GM23248 (cell line): ENCODE data around the gene TMTC4. TPM values are rescaled to one million over a fixed set of nuclear protein-coding genes. Genes with fewer than 3 reads are reported as not detected.

Source experiments
- DNase-seq: peaks from one replicate; pipeline ENCODE4 v3.0.0-alpha.2; 2015
- H2AFZ ChIP-seq: fragments of 200-600 bp; sonication (generic); 2 replicates; pipeline ENCODE4 v1.6.1; 2016; ENCODE audit warnings: antibody characterized with exemption
- H3F3A ChIP-seq: fragments of 200-600 bp; sonication (generic); 2 replicates; pipeline ENCODE4 v1.6.1; 2016; ENCODE audit warnings: mild to moderate bottlenecking, antibody characterized with exemption, mixed run types; ENCODE audit not compliant: insufficient read depth
- H3K27ac ChIP-seq: fragments of 200-600 bp; sonication (generic); 2 replicates; pipeline ENCODE4 v1.5.1; 2016; ENCODE audit warnings: mild to moderate bottlenecking
- H3K27me3 ChIP-seq: fragments of 200-600 bp; sonication (generic); replicated peaks from 2 replicates; pipeline ENCODE4 v1.6.1; 2016; ENCODE audit warnings: mild to moderate bottlenecking; ENCODE audit not compliant: insufficient read depth
- H3K36me3 ChIP-seq: fragments of 200-600 bp; sonication (generic); 2 replicates; pipeline ENCODE4 v1.6.1; 2016; ENCODE audit warnings: low read depth, mild to moderate bottlenecking
- H3K4me1 ChIP-seq: fragments of 200-600 bp; sonication (generic); 2 replicates; pipeline ENCODE4 v1.6.1; 2016; ENCODE audit warnings: mild to moderate bottlenecking; ENCODE audit not compliant: insufficient read depth
- H3K4me2 ChIP-seq: fragments of 200-600 bp; sonication (generic); one replicate; pipeline ENCODE4 v1.6.1; 2016; ENCODE audit warnings: mild to moderate bottlenecking; ENCODE audit not compliant: unreplicated experiment
- H3K4me3 ChIP-seq: fragments of 200-600 bp; sonication (generic); 2 replicates; pipeline ENCODE4 v1.5.1; 2016; ENCODE audit warnings: mild to moderate bottlenecking
- H3K79me2 ChIP-seq: fragments of 200-600 bp; sonication (generic); 2 replicates; pipeline ENCODE4 v1.6.1; 2016; ENCODE audit warnings: mild to moderate bottlenecking; ENCODE audit not compliant: insufficient read depth
- H3K9ac ChIP-seq: fragments of 200-600 bp; sonication (generic); 2 replicates; pipeline ENCODE4 v1.6.1; 2016; ENCODE audit warnings: mild to moderate bottlenecking
- H3K9me2 ChIP-seq: fragments of 200-600 bp; sonication (generic); 2 replicates; pipeline ENCODE4 v1.6.1; 2016; ENCODE audit warnings: mixed run types, mild to moderate bottlenecking, moderate library complexity; ENCODE audit not compliant: insufficient read depth
- H3K9me3 ChIP-seq: fragments of 200-600 bp; sonication (generic); one replicate; pipeline ENCODE4 v1.6.1; 2017; ENCODE audit warnings: low read depth
- H4K20me1 ChIP-seq: fragments of 200-600 bp; sonication (generic); 2 replicates; pipeline ENCODE4 v1.6.0; 2016; ENCODE audit not compliant: insufficient read depth
- EZH2 ChIP-seq: fragments of 200-600 bp; sonication (generic); IDR thresholded peaks from 2 replicates; pipeline ENCODE4 v1.6.1; 2018; ENCODE audit warnings: antibody characterized with exemption, mild to moderate bottlenecking; ENCODE audit not compliant: insufficient read depth, poor library complexity, severe bottlenecking
- EZH2phosphoT487 ChIP-seq: fragments of 200-600 bp; sonication (generic); IDR thresholded peaks from 2 replicates; pipeline ENCODE4 v1.6.1; 2018; ENCODE audit warnings: antibody characterized with exemption, moderate library complexity, mild to moderate bottlenecking, low read depth; ENCODE audit not compliant: insufficient read depth
- WGBS, 2 experiments: methylation state at CpG; one replicate each; pipeline ENCODE4 v1.1.6; 2015 to 2017; ENCODE audit warnings: low lambda C conversion rate in 2 of 2, low coverage in 1 of 2; ENCODE audit errors: missing lambda C conversion rate in 2 of 2; 5-methylcytosine and 5-hydroxymethylcytosine counted together
- in situ Hi-C: fragments of 300-500 bp; cut with MboI; formaldehyde crosslinking; loops from 2 replicates; pipeline ENCODE4 v1.15.0; 2020
- polyA plus RNA-seq: library from polyadenylated mRNA; unstranded; fragments of >200 nt; fragmentation: Nextera tagmentation; extraction: Ambion mirVana; gene quantifications from 2 replicates; pipeline ENCODE4 v1.2.1, GENCODE V29; 2016
- total RNA-seq: library from RNA; depleted of rRNA; stranded (reverse); fragments of >200 nt; shearing (Covaris generic); gene quantifications from 2 replicates; pipeline ENCODE4 v1.2.3, GENCODE V29; 2014

The TMTC4 gene
- total and polyA plus RNA-seq, 2 experiments from 2014 or later, result 1.9 to 3.8 TPM

- Histone ChIP-seq H3F3A (no peaks in the 10 kb centered on the region), H3K9ac (no peak overlapping the region), H4K20me1 (no peaks in the 10 kb centered on the region), H2AFZ (no peak overlapping the region), H3K9me2 (no peaks in the 10 kb centered on the region), H3K36me3 (no peaks in the 10 kb centered on the region), H3K4me2 (no peak overlapping the region), H3K4me1 (no peaks in the 10 kb centered on the region), H3K9me3 (no peaks in the 10 kb centered on the region), H3K4me3 (no peak overlapping the region), H3K27me3 (no peaks in the 10 kb centered on the region), H3K79me2 (no peaks in the 10 kb centered on the region), H3K27ac (no peak overlapping the region)
- DNase-seq, result no peak
- WGBS, 2 experiments, result 92 to 93% methylated on average over 3 of the region's 3 CpGs
- in situ Hi-C loops, result no loop called here
- TF ChIP-seq EZH2phosphoT487 (no peak), EZH2 (no peak)
Measured at GRCh38 chr13:100608489-100608888, 66.1 kb downstream of the TMTC4 start.

- no peaks in the 10 kb centered on the region for H4K20me1 ChIP-seq
- H3F3A ChIP-seq, result no peaks in the 10 kb centered on the region
- no peak overlapping the region for H2AFZ ChIP-seq
- no peak overlapping the region for H3K4me2 ChIP-seq
- in situ Hi-C loops, result no loop called here
- no peaks in the 10 kb centered on the region for H3K4me1 ChIP-seq
- no peak for DNase-seq
- H3K9me3 ChIP-seq, result no peaks in the 10 kb centered on the region
- H3K9ac ChIP-seq, result no peak overlapping the region
- H3K4me3 ChIP-seq, result no peak overlapping the region
- 72 to 76% methylated on average over 5 of the region's 5 CpGs for WGBS, 2 experiments
- no peaks in the 10 kb centered on the region for H3K79me2 ChIP-seq
- TF ChIP-seq EZH2phosphoT487, result no peak
- TF ChIP-seq EZH2, result no peak
- H3K36me3 ChIP-seq, result no peaks in the 10 kb centered on the region
- no peaks in the 10 kb centered on the region for H3K27me3 ChIP-seq
- no peak overlapping the region for H3K27ac ChIP-seq
- H3K9me2 ChIP-seq, result no peaks in the 10 kb centered on the region
Measured at GRCh38 chr13:100604918-100605710, 69.5 kb downstream of the TMTC4 start.

GRCh38 chr13:100602493-100603111 is 72.0 kb downstream of the TMTC4 start:
- no peaks in the 10 kb centered on the region for H3K79me2 ChIP-seq
- no peak overlapping the region for H3K4me2 ChIP-seq
- H3K27ac ChIP-seq, result no peak overlapping the region
- H3K4me3 ChIP-seq, result no peak overlapping the region
- no peaks in the 10 kb centered on the region for H3F3A ChIP-seq
- H3K9me3 ChIP-seq, result no peaks in the 10 kb centered on the region
- H2AFZ ChIP-seq, result no peak overlapping the region
- in situ Hi-C loops, result no loop called here
- DNase-seq, result no peak
- H4K20me1 ChIP-seq, result no peaks in the 10 kb centered on the region
- no peaks in the 10 kb centered on the region for H3K36me3 ChIP-seq
- H3K27me3 ChIP-seq, result no peaks in the 10 kb centered on the region
- TF ChIP-seq EZH2phosphoT487, result no peak
- TF ChIP-seq EZH2, result no peak
- WGBS, 2 experiments, result 37% methylated on average over 8 of the region's 8 CpGs
- H3K9me2 ChIP-seq, result no peaks in the 10 kb centered on the region
- no peaks in the 10 kb centered on the region for H3K4me1 ChIP-seq
- H3K9ac ChIP-seq, result no peak overlapping the region

GRCh38 chr13:100601716-100602115 is 72.9 kb downstream of the TMTC4 start:
- H4K20me1 ChIP-seq, result no peaks in the 10 kb centered on the region
- H3K4me3 ChIP-seq, result no peak overlapping the region
- H3K27me3 ChIP-seq, result no peaks in the 10 kb centered on the region
- no peaks in the 10 kb centered on the region for H3K9me3 ChIP-seq
- H3K4me1 ChIP-seq, result no peaks in the 10 kb centered on the region
- no peak for DNase-seq
- H3K27ac ChIP-seq, result no peak overlapping the region
- 85 to 88% methylated on average over 7 of the region's 7 CpGs for WGBS, 2 experiments
- H3K79me2 ChIP-seq, result no peaks in the 10 kb centered on the region
- H3K9me2 ChIP-seq, result no peaks in the 10 kb centered on the region
- no peak overlapping the region for H3K9ac ChIP-seq
- no peaks in the 10 kb centered on the region for H3F3A ChIP-seq
- TF ChIP-seq EZH2phosphoT487, result no peak
- in situ Hi-C loops, result no loop called here
- no peak overlapping the region for H3K4me2 ChIP-seq
- H3K36me3 ChIP-seq, result no peaks in the 10 kb centered on the region
- no peak overlapping the region for H2AFZ ChIP-seq
